GM19372 (cell line): Measurements from ENCODE around the gene F13A1.

ENCODE experiments used
- ATAC-seq: cut with Tn5 transposase; IDR thresholded peaks from one replicate; pipeline ENCODE4 v1.9.1; 2021; ENCODE audit warnings: mild to moderate bottlenecking, low read depth, moderate library complexity; ENCODE audit not compliant: unreplicated experiment

The F13A1 gene

DNA sequence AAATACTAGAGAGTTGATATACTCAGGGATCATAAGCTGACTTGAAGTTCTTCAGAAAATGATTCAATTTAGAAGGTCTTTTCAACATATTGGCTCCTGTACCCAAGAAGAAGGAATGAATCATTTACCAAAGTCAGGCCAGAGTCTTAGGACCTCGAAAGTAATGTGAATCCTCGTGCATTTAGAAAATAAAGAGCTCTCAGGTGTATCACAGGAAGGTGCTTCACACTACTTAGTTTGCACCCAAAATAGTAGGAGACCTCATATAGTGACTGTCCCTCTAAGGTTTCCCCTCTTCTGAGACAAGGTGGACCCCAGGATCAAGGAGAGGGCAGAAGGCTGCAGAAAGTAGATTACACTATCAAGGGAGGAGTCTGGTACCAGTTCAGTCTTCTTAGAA is 71.8 kb downstream of the F13A1 start:
- ATAC-seq: no peak

DNA sequence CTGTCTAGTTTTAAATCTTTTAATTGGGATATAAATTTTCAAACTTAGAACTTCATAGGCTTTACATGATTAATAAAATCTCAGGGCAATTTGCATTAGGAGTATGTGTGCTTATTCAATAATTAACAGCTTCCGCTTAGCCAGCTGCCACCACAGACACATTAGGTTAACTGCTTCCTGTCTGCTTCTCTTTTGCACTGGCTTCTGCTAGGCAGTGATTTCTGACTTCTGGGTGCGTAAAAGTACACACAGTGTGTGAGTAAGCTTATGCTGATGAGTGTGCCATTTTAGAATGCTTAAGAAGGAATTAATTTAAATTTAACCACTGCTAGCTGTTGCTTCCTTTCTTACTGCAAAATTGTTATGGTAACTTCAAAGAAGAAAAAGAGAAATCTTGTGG is 73.9 kb downstream of the F13A1 start:
- ATAC-seq: peak; percentile 85

DNA sequence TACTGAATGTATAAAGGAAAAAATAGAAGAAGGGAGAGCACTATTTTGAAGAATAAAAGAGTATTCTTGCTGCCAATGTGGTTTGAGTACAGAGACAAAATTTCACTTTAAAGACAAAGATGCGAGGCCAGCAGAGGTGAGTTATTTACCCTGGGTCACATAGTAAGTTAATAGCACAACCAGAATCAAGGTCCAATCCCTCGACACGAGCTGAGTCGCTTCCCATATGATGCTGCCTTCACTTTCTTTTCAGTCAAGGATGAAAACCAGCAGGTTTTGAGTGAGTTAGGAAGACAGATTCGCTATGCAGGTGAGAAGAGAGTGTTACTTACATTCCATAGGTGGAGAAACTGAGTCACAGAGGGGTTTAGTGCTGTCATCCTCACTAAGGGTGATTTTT is 75.8 kb downstream of the F13A1 start:
- no peak for ATAC-seq

DNA sequence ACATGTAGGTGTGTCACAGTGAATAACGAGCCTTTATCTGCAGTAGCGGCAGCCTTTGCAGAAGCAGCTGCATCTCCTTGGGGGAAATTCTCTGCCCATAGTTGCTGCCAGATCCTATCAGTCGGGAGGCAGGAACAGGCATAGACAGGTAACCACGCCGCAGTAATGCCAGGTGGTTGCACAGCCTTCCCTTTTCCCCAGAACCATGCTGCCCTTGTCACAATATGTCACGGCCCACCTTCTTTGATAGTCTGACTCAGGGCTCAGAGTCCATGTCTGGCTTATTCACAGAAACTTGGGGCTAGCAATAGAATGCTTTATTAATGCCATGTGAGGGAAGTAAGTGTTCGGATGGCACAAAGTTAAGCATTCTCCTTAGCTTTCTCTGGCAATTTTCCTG is 76.6 kb downstream of the F13A1 start:
- ATAC-seq: no peak

DNA sequence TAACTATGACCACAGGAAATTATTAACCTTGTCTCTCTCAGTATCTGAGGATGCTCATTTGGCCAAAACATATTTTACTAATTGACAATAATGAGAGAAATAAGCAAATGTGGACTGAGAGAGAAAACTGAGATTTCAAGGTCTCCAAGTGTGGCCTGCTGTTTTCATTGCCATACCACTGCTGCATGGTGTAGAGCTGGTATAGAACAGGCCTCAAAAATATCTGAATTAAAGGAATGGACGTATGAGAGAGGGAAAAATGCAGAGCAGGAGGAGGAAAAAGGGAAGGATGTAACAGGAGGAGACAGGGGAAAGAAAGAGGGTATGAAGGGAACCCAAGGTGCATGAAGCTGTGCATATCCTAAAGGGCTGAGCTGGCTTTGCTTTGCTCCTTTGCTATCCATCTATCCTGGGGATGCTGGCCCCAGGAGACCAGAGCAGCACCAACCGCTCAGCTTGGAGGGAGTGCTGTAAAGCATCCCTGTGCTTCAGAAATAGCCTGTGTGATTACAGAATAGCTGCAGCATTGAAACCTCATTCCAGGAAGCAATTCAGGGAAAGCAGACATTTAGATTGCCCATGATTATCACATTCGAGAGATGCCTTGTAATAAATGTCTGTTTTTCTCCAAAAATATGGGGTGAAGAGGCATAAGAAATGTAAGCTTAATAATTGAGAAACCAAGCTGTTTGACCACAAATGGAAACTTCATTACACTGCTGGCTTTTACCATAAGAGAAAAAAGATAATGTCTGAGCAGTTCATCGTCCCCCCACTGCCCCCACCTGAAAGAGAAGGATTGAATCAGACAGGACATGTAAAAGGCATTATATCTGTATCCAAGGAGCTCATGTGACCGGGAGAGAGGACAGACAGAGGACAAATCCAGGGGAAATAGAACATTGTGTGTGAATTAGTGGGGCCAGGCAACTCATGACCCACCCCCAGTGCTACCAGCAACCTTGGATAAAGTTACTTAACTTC is 80.6 kb downstream of the F13A1 start:
- ATAC-seq: no peak

DNA sequence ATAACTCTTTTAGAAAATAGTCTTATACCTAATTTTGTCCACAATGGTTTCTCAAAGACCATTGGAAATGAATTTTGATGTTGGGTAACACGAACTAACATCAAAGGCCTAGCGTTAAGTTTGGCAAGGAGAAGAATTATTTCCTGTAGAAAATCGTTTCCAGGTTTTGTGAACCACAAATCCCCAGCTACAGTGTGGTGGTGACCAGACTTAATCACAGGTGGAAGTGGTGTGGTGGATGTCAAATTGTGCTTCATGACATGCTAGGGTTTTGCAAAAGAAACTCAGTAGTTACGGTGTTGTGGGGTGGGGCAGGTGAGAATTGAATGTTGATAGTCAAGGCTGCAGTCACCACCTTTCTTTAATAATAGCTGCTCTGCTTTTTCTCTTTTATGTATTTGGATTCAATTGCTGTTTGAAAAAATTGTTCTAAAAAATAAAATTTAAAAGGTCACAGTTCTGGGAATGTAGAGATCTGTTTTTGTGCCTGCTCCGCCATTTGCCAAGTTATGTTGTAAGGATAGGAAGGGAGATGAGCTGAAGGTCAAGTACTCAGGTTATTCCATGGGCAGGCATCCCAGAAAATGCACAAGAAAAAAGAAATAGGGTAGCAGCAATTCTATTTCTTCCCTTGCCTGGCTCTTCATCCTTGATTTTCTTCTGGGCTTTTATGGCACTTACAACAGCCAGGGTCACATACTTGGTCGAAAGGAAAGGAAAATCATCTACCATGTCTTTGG is 83.6 kb downstream of the F13A1 start:
- no peak for ATAC-seq

DNA sequence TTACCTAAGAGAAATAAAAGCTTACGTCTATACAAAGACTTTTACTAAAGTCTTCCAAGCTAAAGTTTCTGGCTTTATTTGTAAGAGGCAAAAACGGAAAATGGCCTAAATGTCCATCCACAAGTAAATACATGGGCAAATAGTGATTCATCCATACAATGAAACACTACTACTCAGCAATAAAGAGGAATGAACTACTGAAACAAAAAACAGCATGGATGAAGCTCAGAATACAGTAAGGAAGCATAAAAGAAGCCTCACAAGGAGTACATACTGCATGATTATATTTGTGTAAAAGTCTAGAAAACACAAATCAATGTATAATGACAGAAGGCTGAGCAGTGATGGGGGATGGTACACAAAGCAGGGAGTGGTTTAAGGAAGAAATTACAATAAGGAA is 84.7 kb downstream of the F13A1 start:
- no peak for ATAC-seq

DNA sequence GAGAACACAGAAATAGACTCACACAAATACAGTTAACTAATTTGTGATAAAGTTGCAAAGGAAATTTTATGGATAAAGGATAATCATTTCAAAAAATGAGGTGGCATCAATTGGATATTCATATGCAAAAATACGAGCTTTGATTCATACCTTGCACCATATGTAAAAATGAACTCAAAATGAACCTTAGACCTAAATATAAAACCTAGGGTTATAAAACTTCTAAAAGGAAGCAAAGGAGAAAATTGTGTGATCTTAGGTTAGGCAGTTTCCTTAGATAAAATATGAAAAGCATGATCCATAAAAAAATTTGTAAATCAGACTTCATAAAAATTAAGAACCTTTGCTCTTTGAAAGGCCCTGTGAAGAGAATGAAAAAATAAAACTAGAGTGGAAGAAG is 85.5 kb downstream of the F13A1 start:
- ATAC-seq: no peak

DNA sequence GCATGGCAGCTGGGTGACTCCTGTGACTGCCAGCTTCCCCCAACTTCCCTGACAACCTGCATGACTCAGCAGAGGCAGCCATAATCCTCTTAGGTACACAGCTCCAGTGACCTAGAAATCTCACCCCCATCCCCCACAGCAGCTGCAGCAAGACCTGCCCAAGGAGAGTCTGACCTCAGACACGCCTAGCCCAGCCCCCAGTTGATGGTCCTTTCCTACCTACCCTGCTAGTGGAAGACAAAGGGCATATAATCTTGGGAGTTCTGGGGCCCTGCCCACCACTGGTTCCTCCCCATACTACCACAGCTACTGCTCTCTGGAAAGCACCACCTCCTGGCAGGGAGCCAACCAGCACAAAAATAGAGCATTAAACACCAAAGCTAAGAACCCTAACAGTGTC is 90.2 kb downstream of the F13A1 start:
- ATAC-seq: no peak

DNA sequence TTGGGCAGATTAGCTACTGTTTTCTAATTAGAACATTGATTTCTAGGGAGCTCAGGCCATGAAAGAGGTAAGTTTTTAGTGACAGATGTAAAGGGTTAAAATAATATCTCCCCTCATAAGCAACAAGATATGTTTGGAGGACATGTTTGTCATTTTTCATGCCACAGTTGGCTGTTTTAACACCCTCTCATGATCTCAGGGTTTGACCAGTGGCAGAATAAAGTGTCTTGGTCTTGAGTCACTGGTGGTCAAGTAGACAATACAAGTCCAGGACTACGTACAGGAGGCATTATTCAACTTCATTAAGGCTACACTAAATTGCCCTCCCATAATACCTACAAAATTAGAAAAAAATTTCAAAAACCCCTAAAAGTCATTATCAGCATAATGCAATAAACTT is 92.6 kb downstream of the F13A1 start:
- ATAC-seq: no peak

DNA sequence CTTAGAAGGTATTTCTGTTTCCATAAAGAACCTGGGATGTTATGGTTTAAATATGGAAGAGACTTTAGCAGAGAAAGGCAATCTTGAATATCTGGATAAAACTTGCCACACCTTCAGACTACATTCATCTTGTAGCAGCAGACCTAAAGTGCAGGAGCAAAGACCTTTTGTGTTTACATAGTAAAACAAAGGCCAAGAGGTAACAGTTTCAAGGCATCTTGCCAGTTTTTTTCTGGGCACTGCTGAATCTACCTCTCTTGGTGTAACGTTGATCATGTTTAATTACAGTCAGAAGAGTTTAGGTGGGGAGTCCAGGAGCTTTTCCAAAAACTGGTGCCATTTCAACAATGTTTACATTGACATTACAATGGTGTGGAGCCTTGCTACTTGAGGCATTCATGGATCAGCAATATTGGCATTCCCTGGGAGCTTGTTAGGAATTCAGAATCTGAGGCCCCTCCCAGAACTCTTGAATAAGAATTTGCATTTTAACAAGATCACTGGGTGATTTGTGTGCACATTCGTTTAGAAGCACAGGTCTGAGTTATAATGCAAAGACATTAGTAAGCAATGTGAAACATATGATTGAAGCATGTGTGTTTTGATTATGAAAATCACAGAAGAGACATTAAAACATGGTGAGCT is 94.5 kb downstream of the F13A1 start:
- ATAC-seq: no peak

DNA sequence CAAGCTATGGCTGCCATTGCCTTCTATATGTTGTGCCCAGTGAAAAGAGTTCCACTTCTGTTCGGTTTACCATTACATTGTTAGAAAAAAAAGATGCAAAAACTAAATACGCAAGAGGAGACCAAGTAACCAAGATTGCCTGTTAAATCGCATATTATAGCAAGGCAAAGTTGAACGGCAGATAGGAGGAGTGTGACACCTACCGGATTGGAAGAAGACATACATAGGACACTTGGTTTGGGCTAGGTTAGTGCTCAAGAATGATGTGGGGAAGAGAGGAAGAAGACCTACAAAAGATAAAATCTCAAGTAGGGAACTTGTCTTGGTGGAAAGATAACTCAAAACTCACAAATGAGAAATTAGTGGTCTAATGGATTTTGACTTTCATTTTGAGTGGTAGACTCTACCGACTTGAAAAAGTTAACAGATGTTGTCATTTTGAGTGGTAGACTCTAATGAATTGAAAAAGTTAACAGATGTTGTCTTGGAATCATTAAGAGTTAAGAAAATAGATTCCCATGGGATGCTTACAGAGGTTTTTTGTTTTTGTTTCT is 95.5 kb downstream of the F13A1 start:
- ATAC-seq: no peak

DNA sequence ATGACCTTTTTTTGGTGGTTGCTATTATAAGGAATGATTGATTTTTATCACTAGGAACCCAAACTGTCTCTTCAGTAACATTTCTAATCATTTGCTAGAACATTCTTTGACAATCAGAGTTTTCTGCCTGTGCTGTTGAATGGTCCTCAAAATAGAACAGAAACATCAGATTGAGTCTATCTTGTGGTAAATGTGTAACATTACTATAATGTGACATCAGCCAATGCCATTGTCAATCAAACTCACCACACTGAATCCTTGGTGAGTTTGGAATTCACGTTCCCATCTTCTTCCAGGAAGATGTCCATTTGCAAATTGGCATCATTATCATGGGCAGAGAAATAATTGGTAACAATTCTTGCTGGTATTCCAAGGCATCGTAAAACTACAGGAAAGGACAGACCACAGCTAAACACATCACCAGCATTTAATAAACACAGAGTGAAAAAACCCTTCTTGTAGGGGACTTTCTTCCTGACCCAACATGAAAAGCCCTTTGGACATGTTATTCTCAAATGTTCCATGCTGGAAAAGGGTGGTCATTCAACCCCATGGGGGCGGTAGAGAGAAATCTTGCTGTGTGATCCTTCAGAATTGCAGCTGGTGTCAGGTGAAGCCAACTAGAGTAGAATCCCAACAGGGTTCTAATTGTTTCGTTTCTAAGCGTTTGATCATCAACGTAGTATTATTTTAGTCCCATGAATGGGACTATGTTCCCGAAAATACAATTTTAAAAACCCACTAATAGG is 98.5 kb downstream of the F13A1 start:
- ATAC-seq: no peak

DNA sequence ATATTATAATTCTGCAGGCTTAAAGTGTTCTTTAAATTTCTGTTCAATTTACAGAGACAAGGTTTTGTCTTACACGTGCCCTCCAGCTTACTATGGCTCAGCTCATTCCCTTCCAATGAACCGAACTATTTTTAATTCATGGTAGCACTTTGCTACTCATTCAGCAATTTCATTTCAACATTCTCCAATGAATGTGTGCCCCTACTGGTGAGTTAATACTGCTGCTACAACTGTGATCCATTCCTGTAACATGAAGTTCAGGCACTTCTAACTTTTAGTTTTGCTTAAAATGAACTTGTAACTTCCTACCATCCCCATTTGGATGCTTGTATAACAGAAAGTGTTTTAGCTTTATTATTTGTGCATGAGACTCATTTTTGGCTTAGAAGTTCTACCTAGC is 99.7 kb downstream of the F13A1 start:
- no peak for ATAC-seq

DNA sequence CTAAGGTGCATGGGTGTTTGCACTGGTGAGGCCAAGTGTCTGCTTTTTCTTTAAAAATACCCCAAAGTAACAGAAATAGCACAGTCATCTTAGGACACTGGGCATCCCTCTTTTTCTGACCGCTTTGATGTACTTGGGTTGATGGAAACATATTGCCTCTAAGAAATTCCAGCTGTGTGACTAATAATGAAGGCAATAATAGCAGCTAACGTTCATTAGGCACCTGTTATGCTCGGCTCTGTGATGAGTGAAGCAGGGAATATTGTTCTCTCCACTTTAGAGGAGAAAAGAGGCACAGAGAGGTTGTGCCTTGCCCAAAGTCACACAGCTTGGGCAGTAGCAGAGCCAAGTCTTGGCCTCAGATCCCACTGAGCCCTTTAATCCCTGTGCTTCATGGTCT is 100.7 kb downstream of the F13A1 start:
- no peak for ATAC-seq

DNA sequence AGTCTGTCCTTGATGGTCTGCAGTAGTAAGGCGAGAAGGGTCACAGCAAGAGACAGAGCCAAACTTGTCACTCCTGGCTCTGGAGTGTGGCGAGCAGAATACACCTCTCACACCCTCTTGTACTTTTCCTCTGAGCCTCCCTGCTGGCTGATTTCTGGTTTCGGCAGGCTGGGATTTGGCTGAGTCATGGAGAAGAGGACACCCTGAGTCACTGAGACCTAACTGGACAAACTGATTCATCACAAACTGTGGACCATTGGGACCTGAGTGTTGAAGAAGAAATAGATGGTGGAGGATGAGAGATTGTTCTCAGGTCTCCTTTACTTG is 101.7 kb downstream of the F13A1 start:
- no peak for ATAC-seq

DNA sequence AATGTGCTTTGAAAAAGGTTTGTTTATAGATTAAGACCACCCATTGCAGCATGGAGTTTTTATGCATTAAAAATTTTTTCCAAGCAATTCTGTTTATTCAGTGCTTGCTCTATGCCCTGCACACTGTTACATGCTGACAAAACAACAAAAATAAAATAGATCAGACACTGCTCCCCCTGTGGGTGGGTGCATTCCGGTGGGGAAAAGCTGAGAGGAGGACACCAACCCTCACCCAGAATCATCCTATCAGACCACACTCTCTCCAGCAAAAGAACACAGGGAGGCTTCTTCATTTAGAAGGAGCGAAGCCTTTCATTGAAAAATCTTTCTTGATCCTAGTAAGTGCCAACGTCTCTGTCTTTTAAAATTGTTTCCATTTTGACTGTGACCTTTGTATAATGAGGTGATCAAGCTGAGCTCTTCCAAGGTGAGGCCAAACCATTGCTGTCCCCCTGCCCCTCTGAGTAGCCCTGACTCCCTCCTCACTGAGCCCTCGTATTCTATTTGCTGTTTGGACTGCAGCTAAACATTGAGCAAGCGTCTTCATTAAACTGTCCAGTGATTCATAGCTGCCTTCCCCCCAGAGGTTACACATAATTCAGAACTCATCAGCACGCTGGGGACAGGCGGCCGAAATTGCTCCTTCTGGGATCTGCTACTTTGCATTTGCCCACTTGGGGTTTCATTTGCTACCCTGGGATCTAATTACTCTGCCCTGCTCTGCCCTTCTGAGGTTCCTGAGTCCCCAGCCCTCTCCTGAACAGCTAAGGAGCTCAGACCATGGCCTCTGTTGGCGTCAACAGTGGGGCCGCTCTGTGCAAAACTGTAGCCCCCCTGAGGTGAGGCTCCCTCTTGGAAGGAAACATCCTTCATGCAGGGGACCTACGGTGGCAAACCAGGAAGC is 102.4 kb downstream of the F13A1 start:
- ATAC-seq: no peak

DNA sequence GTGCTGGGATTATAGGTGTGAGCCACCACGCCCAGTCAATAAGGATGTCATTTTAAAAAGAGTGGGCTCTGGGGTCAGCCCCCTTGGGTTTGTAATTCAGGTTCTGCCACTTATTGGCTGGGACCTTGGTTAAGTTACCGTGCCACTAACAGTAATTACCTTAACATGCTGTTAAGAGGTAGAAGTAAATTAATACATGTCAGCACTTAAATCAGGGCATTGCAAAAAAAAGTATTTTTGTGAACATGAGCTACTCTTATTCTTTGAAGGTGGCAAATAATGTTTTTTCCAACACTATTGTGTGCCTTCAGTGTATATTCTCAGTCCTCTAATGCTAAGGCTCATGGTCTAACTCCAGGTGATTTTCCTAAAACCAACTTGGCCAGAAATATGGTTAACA is 109.5 kb downstream of the F13A1 start:
- no peak for ATAC-seq

DNA sequence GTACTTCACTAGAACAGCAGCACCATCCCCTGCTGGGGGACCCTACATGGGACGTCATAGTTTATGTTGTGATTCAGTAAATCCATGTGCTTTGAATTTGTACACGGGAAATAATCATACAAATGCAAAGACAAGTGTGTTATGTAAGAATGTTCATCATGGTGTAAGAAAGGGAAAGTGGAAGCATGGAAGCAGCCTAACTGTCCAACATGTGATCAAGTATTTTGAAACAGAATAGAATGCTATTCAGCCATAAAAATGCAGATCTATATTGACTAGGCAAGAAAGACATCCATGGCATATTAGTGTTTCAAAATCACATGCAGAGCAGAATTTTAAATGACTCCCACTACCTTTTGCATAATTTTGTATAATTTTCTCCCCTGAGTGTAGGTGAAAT is 117.6 kb downstream of the F13A1 start:
- no peak for ATAC-seq
